HepG2 (cell line): ENCODE measurements around the gene SLC25A10. TPM values are rescaled to one million over a fixed set of nuclear protein-coding genes. Genes with fewer than 3 reads are reported as not detected.
A peak's percentile ranks its signal among the peaks of the same experiment; 100 is the strongest.

Source experiments
- BORCS8-MEF2B ChIP-seq: sonication (generic); formaldehyde crosslinking; IDR thresholded peaks from 2 replicates; pipeline ENCODE4 v1.8.0; 2022; ENCODE audit warnings: mild to moderate bottlenecking, missing genetic modification reagents
- CBX5 ChIP-seq: sonication (generic); formaldehyde crosslinking; IDR thresholded peaks from 2 replicates; pipeline ENCODE4 v1.4.0; 2020; ENCODE audit warnings: missing genetic modification reagents, borderline replicate concordance
- CSRNP2 ChIP-seq: sonication (generic); formaldehyde crosslinking; conservative IDR thresholded peaks from 2 replicates; pipeline ENCODE4 v1.8.0; 2022; ENCODE audit warnings: low read depth, missing genetic modification reagents
- FIP1L1 ChIP-seq: fragments of 200-400 bp; formaldehyde crosslinking; IDR thresholded peaks from 2 replicates; pipeline ENCODE4 v1.6.1; 2018; ENCODE audit warnings: low read depth, mild to moderate bottlenecking, low read length, moderate library complexity, borderline replicate concordance; ENCODE audit not compliant: insufficient read depth
- HES4 ChIP-seq: sonication (generic); formaldehyde crosslinking; IDR thresholded peaks from 2 replicates; pipeline ENCODE4 v1.9.0; 2021; ENCODE audit warnings: mild to moderate bottlenecking, missing genetic modification reagents, borderline replicate concordance
- HOXA7 ChIP-seq: sonication (generic); formaldehyde crosslinking; IDR thresholded peaks from 2 replicates; pipeline ENCODE4 v1.8.1; 2022; ENCODE audit warnings: mild to moderate bottlenecking, missing genetic modification reagents, moderate library complexity
- KDM5B ChIP-seq: sonication (generic); formaldehyde crosslinking; IDR thresholded peaks from 2 replicates; pipeline ENCODE4 v1.4.0; 2020; ENCODE audit warnings: missing genetic modification reagents, mild to moderate bottlenecking, borderline replicate concordance
- MED8 ChIP-seq: sonication (generic); formaldehyde crosslinking; IDR thresholded peaks from 2 replicates; pipeline ENCODE4 v1.8.1; 2023; ENCODE audit warnings: mild to moderate bottlenecking, missing genetic modification reagents; ENCODE audit not compliant: insufficient replicate concordance
- MTA3 ChIP-seq: sonication (generic); formaldehyde crosslinking; IDR thresholded peaks from 2 replicates; pipeline ENCODE4 v1.4.0; 2020; ENCODE audit warnings: missing genetic modification reagents
- NAIF1 ChIP-seq: sonication (generic); formaldehyde crosslinking; IDR thresholded peaks from 2 replicates; pipeline ENCODE4 v1.5.0; 2020; ENCODE audit warnings: mild to moderate bottlenecking, missing genetic modification reagents, borderline replicate concordance
- NFATC3 ChIP-seq: sonication (generic); formaldehyde crosslinking; IDR thresholded peaks from 2 replicates; pipeline ENCODE4 v1.5.1; 2020; ENCODE audit warnings: mild to moderate bottlenecking, missing genetic modification reagents
- PAF1 ChIP-seq: IDR thresholded peaks from 2 replicates; pipeline ENCODE4 v1.6.1; 2016; ENCODE audit warnings: missing genetic modification reagents, missing compliant biosample characterization
- PAWR ChIP-seq: sonication (generic); formaldehyde crosslinking; IDR thresholded peaks from 2 replicates; pipeline ENCODE4 v1.4.0; 2020; ENCODE audit warnings: missing genetic modification reagents, mild to moderate bottlenecking, borderline replicate concordance
- PCBP2 ChIP-seq: fragments of 200-400 bp; formaldehyde crosslinking; optimal IDR thresholded peaks from 2 replicates; pipeline ENCODE3; 2018; ENCODE audit warnings: low read length, low read depth; ENCODE audit not compliant: poor library complexity, severe bottlenecking
- RAD21 ChIP-seq: fragments of 450-650 bp; formaldehyde crosslinking; IDR thresholded peaks from 2 replicates; pipeline ENCODE4 v1.5.0; 2020; ENCODE audit warnings: mild to moderate bottlenecking
- REPIN1 ChIP-seq: sonication (generic); formaldehyde crosslinking; IDR thresholded peaks from 2 replicates; pipeline ENCODE4 v1.8.0; 2022; ENCODE audit warnings: missing genetic modification reagents, low read depth, mild to moderate bottlenecking, borderline replicate concordance
- RORA ChIP-seq: sonication (generic); formaldehyde crosslinking; IDR thresholded peaks from 2 replicates; pipeline ENCODE4 v1.5.0; 2020; ENCODE audit warnings: mild to moderate bottlenecking, missing genetic modification reagents, moderate library complexity
- SOX6 ChIP-seq, 2 experiments: fragments of 450-650 bp in 1 of 2; sonication (generic) in 1 of 2; formaldehyde crosslinking in 1 of 2; IDR thresholded peaks; 2 replicates each; pipeline versions ENCODE4 v1.4.0 to v1.6.1; 2017 to 2020; ENCODE audit warnings: antibody characterized with exemption in 1 of 2, mild to moderate bottlenecking in 1 of 2, missing genetic modification reagents in 1 of 2
- SRF ChIP-seq: IDR thresholded peaks from 2 replicates; pipeline ENCODE4 v1.6.1; 2011; ENCODE audit warnings: mild to moderate bottlenecking, low read depth, low read length, moderate library complexity
- TAF1 ChIP-seq: sonication (generic); formaldehyde crosslinking; IDR thresholded peaks from 2 replicates; pipeline ENCODE4 v1.4.0; 2020; ENCODE audit warnings: missing genetic modification reagents
- TBX3 ChIP-seq: fragments of 450-650 bp; IDR thresholded peaks from 2 replicates; pipeline ENCODE4 v1.6.1; 2017; ENCODE audit warnings: antibody characterized with exemption, mild to moderate bottlenecking, inconsistent platforms, borderline replicate concordance
- ZNF263 ChIP-seq: sonication (generic); formaldehyde crosslinking; IDR thresholded peaks from 2 replicates; pipeline ENCODE4 v1.4.0; 2020; ENCODE audit warnings: missing genetic modification reagents
- ZNF781 ChIP-seq: sonication (generic); formaldehyde crosslinking; IDR thresholded peaks from 2 replicates; pipeline ENCODE4 v1.5.1; 2020; ENCODE audit warnings: borderline replicate concordance, mild to moderate bottlenecking, missing genetic modification reagents; ENCODE audit errors: not compliant biosample characterization
- ZNF784 ChIP-seq: sonication (generic); formaldehyde crosslinking; IDR thresholded peaks from 2 replicates; pipeline ENCODE4 v1.5.1; 2020; ENCODE audit warnings: missing genetic modification reagents, mild to moderate bottlenecking, borderline replicate concordance
- ZNF792 ChIP-seq: IDR thresholded peaks from 2 replicates; pipeline ENCODE4 v1.6.1; 2016
- ZNF850 ChIP-seq: sonication (generic); formaldehyde crosslinking; conservative IDR thresholded peaks from 2 replicates; pipeline ENCODE4 v1.9.0; 2021; ENCODE audit warnings: mild to moderate bottlenecking, missing genetic modification reagents
- polyA plus RNA-seq, 8 experiments: library from polyadenylated mRNA; depleted of rRNA in 3 of 8; stranded (reverse) in 7 of 8; unstranded in 1 of 8; fragments of >200 nt; fragmentation: Illumina TruSeq in 4 of 8; extraction: Trizol in 4 of 8; gene quantifications; 2 replicates each; pipeline versions ENCODE4 v1.2.1 to v1.2.3, GENCODE V29; 2011 to 2016; ENCODE audit warnings: low read depth in 4 of 8, missing spikeins in 1 of 8, mixed read lengths in 1 of 8; ENCODE audit not compliant: insufficient read depth in 1 of 8
- total RNA-seq, 5 experiments: library from RNA; depleted of rRNA; stranded (reverse); fragments of >200 nt; fragmentation: Illumina TruSeq; extraction: Trizol; gene quantifications; 2 replicates each; pipeline ENCODE4 v1.2.3, GENCODE V29; 2016; ENCODE audit warnings: low read depth in 1 of 5

The SLC25A10 gene
- total and polyA plus RNA-seq, 2 of the 13 experiments (the other 11 are each of a cell fraction or from before 2014, with no cell fraction given), result 46.5 to 140 TPM

- TF ChIP-seq ZNF784 (CRISPR knock-in tag) (peak; percentile 97), PAF1 (CRISPR knock-in tag) (0 out of 2 replicates have a peak, but pooled peaks have one; percentile 46), MED8 (CRISPR knock-in tag) (peak; percentile 84), HOXA7 (CRISPR knock-in tag) (peak; percentile 87; the same call in 1 of the 2 replicates), RAD21 (CRISPR knock-in tag) (0 out of 2 replicates have a peak, but pooled peaks have one; percentile 25), ZNF781 (CRISPR knock-in tag) (peak; percentile 100), PCBP2 (no peak), TBX3 (no peak), REPIN1 (peak; percentile 95), SOX6 (IDR thresholded peaks at IDR 0.05) (no peak), SOX6 (CRISPR knock-in tag; IDR thresholded peaks at IDR 0.05) (peak; percentile 84), PAWR (CRISPR knock-in tag) (peak; percentile 91; the same call in 1 of the 2 replicates), ZNF263 (CRISPR knock-in tag) (peak; percentile 88), SRF (no peak), FIP1L1 (no peak), HES4 (peak; percentile 98), KDM5B (CRISPR knock-in tag) (peak; percentile 100), ZNF792 (peak; percentile 98), MTA3 (CRISPR knock-in tag) (no peak), RORA (CRISPR knock-in tag) (peak; percentile 66; the same call in 1 of the 2 replicates), CBX5 (CRISPR knock-in tag) (peak; percentile 99), BORCS8-MEF2B (CRISPR knock-in tag) (peak; percentile 92), ZNF850 (CRISPR knock-in tag) (no peak), CSRNP2 (0 out of 2 replicates have a peak, but pooled peaks have one; percentile 67), NAIF1 (peak; percentile 95), TAF1 (CRISPR knock-in tag) (peak; percentile 75), NFATC3 (peak; percentile 99)
Observed at GRCh38 chr17:81727324-81728031, 15.4 kb downstream of the SLC25A10 start (continued).
